ENCODE measurements around the gene MEPE. TPM values are rescaled to one million over a fixed set of nuclear protein-coding genes. Genes with fewer than 3 reads are reported as not detected.

MEPE gene, protein sequence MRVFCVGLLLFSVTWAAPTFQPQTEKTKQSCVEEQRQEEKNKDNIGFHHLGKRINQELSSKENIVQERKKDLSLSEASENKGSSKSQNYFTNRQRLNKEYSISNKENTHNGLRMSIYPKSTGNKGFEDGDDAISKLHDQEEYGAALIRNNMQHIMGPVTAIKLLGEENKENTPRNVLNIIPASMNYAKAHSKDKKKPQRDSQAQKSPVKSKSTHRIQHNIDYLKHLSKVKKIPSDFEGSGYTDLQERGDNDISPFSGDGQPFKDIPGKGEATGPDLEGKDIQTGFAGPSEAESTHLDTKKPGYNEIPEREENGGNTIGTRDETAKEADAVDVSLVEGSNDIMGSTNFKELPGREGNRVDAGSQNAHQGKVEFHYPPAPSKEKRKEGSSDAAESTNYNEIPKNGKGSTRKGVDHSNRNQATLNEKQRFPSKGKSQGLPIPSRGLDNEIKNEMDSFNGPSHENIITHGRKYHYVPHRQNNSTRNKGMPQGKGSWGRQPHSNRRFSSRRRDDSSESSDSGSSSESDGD
- total RNA-seq (2013; cell fraction: nucleolus; rRNA removed) = not detected in 2 replicates
- total RNA-seq (2014; rRNA removed) (not detected in 2 replicates), total RNA-seq (2014; rRNA removed; fragmentation: Illumina TruSeq; extraction: Trizol) (not detected in 2 replicates), total RNA-seq (2021) (not detected in 2 replicates), polyA plus RNA-seq (2011; rRNA removed) (not detected in 2 replicates), polyA plus RNA-seq (2014; fragmentation: Illumina TruSeq; extraction: Trizol) (not detected in 2 replicates), polyA plus RNA-seq (2014; fragmentation: Nextera tagmentation; extraction: Ambion mirVana) (not detected), polyA plus RNA-seq (2014; rRNA removed) (not detected in 2 replicates), polyA plus RNA-seq (2016; fragmentation: Nextera tagmentation; extraction: Ambion mirVana) (not detected), polyA minus RNA-seq (2011; rRNA and poly(A)+ RNA removed) (not detected in 2 replicates), Bru-seq, nascent RNA (not detected), BruChase-seq, experiment 1, labeled RNA remaining after a 6-hour chase (not detected), BruChase-seq, experiment 2, labeled RNA remaining after a 2-hour chase (not detected)
- not detected for polyA plus RNA-seq (2011; ENCODE audit: low read depth)
- polyA plus RNA-seq (2011; cell fraction: cytosol; rRNA removed) = not detected in 2 replicates
- polyA plus RNA-seq (2011; cell fraction: nucleus; rRNA removed) = not detected in 2 replicates
- polyA plus RNA-seq (2012) = not detected in 2 replicates
- polyA minus RNA-seq (2011; cell fraction: cytosol; rRNA and poly(A)+ RNA removed) = not detected in 2 replicates
- not detected in 2 replicates for polyA minus RNA-seq (2011; cell fraction: nucleus; rRNA and poly(A)+ RNA removed)
- long read RNA-seq, experiment 1 = 0 reads
- long read RNA-seq, experiment 2 = 0 reads

- Histone ChIP-seq H3K4me1 (ENCODE audit: control insufficient read depth, insufficient read depth, low read length) (no peaks in the 10 kb centered on the region), H3K9me3 (replicated peaks; ENCODE audit: control insufficient read depth, insufficient read depth, low read length) (no peaks in the 10 kb centered on the region), H3K27me3 (replicated peaks in 1 of 2; ENCODE audit: control insufficient read depth in 2 of 2, insufficient read depth in 2 of 2, low read length in 1 of 2) (no peaks in the 10 kb centered on the region; a peak in 2 of 4 replicates), H3K36me3 (ENCODE audit: control insufficient read depth in 2 of 2, insufficient read depth in 2 of 2, low read length in 1 of 2) (no peaks in the 10 kb centered on the region), H3K27ac (ENCODE audit: control insufficient read depth, insufficient read depth) (no peak within 1 kb of the TSS), H3K4me3 (no peak within 1 kb of the TSS), H2AFZ (ENCODE audit: control insufficient read depth, low read depth, low read length) (no peak within 1 kb of the TSS), H3K4me2 (ENCODE audit: control insufficient read depth, insufficient read depth) (no peak within 1 kb of the TSS), H3K9ac (ENCODE audit: control insufficient read depth, insufficient read depth, low read length) (no peak within 1 kb of the TSS), H3K79me2 (ENCODE audit: control insufficient read depth, insufficient read depth, low read length) (no peaks in the 10 kb centered on the region), H4K20me1 (ENCODE audit: control insufficient read depth, insufficient read depth) (no peaks in the 10 kb centered on the region)
- RAD21 ChIA-PET (ENCODE audit: unreplicated experiment) = no interaction called here
- POLR2A ChIA-PET = no interaction called here
- intact Hi-C loops (cut with micrococcal nuclease; ENCODE audit: unreplicated experiment) = no loop called here
- FAIRE-seq = no peak
- BruUV-seq (replicated peaks) = no TSS peak
- SMC1A ChIA-PET (ENCODE audit: uncharacterized antibody, unreplicated experiment) = no interaction called here
- 68% methylated on average over 2 of the region's 2 CpGs for WGBS (ENCODE audit: insufficient coverage, insufficient replicate concordance, low lambda C conversion rate, missing lambda C conversion rate)
- no peak for ATAC-seq
- no peak for DNase-seq (ENCODE audit: low read depth, low spot score)
- in situ Hi-C loops (cut with MboI) = loop anchor here (25.0 kb wide), 1 partner anchor 670 kb away; no protein-coding TSS in a partner anchor
- TF ChIP-seq EZH2 (IDR thresholded peaks at IDR 0.05; ENCODE audit: borderline replicate concordance, control insufficient read depth, low read depth, low read length) (no peak), RAD21 (IDR thresholded peaks at IDR 0.05; ENCODE audit: insufficient read depth, low read depth, low read length) (no peak), JUNB (IDR thresholded peaks at IDR 0.05) (no peak), MXI1 (IDR thresholded peaks at IDR 0.05; ENCODE audit: low read depth, low read length) (no peak)
- CTCF ChIA-PET = interaction anchor here (1.7 kb wide), 1 partner anchor 379 kb away, joined by 4 read pairs; no protein-coding TSS in a partner anchor
These were observed at the start of gene MEPE for GRCh38 chr4:87832669-87833068. TSS of gene MEPE (plus strand) at chr4:87832969. CDS start at chr4:87834715, 1,746 bp downstream.
